ENCODE results near the gene NAA50.

Gene NAA50

GRCh38 chr3:113685124-113685523, 60.9 kb downstream of the NAA50 start:
- DNase-seq, result no peak

GRCh38 chr3:113684271-113684819, 61.7 kb downstream of the NAA50 start:
- no peak for DNase-seq

- DNase-seq, result no peak
Observed at GRCh38 chr3:113678773-113679172, 67.3 kb downstream of the NAA50 start.

DNA sequence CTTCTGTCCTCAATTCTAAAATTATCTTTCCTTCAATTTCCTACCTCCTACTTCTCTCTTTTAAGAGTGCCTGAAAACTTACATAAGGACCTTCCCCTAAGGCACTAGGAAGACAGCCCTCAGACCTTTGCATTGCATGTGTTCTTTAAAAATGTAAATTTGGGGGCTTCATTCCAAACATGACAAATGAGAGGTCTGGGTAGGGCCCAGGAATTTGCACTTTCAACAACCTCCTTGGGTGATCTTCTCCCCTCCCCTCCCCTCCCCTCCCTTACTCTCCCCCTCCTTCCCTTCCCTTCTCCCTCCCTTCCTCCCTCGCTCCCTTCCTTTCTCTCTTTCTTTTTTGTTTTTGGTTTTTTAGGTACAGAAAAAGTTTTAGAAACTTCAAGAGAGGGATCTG, 68.3 kb downstream of the NAA50 start:
- DNase-seq, result no peak

GRCh38 chr3:113676261-113676660, 69.8 kb downstream of the NAA50 start:
- no peak for DNase-seq

GRCh38 chr3:113673593-113673992, 72.5 kb downstream of the NAA50 start:
- no peak for DNase-seq

- DNase-seq, result no peak
Observed at GRCh38 chr3:113668015-113668414, 78.0 kb downstream of the NAA50 start.

Data from SW 1271 (cell line).